ENCODE data around the gene EPHX1.
"Not testable (repeated sequence)": the region's sequence is repeated elsewhere in the genome, so short reads cannot be mapped to it uniquely, and the experiment has no call there.

EPHX1 gene

GRCh38 chr1:225809842-225810578, at the start of gene EPHX1:
Gene EPHX1 (plus strand): TSS chr1:225810124. CDS start chr1:225828730, 18,606 bp downstream.
- DNase-seq = peak; percentile 80 to 91

- DNase-seq = no peak
Measured at GRCh38 chr1:225760531-225760930, 49.4 kb upstream of the EPHX1 start.

- not testable (repeated sequence) for DNase-seq
Measured at GRCh38 chr1:225761395-225761794, 48.5 kb upstream of the EPHX1 start.

- peak in 1 of 2 experiments; percentile 39 for DNase-seq
Measured at GRCh38 chr1:225762002-225762441, 47.9 kb upstream of the EPHX1 start.

GRCh38 chr1:225762444-225762843, 47.5 kb upstream of the EPHX1 start:
- no peak for DNase-seq

- no peak for DNase-seq
Measured at GRCh38 chr1:225763716-225764548, 46.0 kb upstream of the EPHX1 start.

GRCh38 chr1:225765982-225766674, 43.8 kb upstream of the EPHX1 start:
- no peak for DNase-seq

GRCh38 chr1:225766967-225767633, 42.8 kb upstream of the EPHX1 start:
- DNase-seq = peak; percentile 45 to 58

- DNase-seq = peak; percentile 47 to 82
Measured at GRCh38 chr1:225767634-225768540, 42.0 kb upstream of the EPHX1 start.

- no peak for DNase-seq
Measured at GRCh38 chr1:225768662-225769426, 41.1 kb upstream of the EPHX1 start.

- no peak for DNase-seq
Measured at GRCh38 chr1:225769687-225770086, 40.2 kb upstream of the EPHX1 start.

- DNase-seq = no peak
Measured at GRCh38 chr1:225770561-225771248, 39.2 kb upstream of the EPHX1 start.

GRCh38 chr1:225771661-225772322, 38.1 kb upstream of the EPHX1 start:
- DNase-seq = no peak

- DNase-seq = peak; percentile 89
Measured at GRCh38 chr1:225772323-225772768, 37.6 kb upstream of the EPHX1 start.

- DNase-seq = peak in 1 of 2 experiments; percentile 29
Measured at GRCh38 chr1:225772848-225773247, 37.1 kb upstream of the EPHX1 start.

- no peak for DNase-seq
Measured at GRCh38 chr1:225774281-225775147, 35.4 kb upstream of the EPHX1 start.

GRCh38 chr1:225776294-225776693, 33.6 kb upstream of the EPHX1 start:
- no peak for DNase-seq

- DNase-seq = peak in 1 of 2 experiments; percentile 63
Measured at GRCh38 chr1:225777058-225777582, 32.8 kb upstream of the EPHX1 start.
